GM04503 (cell line): ENCODE data around the gene STEAP1.
"Not testable (repeated sequence)": the region's sequence is repeated elsewhere in the genome, so short reads cannot be mapped to it uniquely, and the experiment has no call there.

Experiments
- DNase-seq: peaks from one replicate; pipeline ENCODE4 v3.0.0-alpha.2; 2012; ENCODE audit warnings: low read depth

Gene STEAP1

GRCh38 chr7:90153943-90154771 is at the start of gene STEAP1:
Gene STEAP1, plus strand, starts transcription at chr7:90154469. Its CDS starts 5,320 bp downstream, at chr7:90159789.
- DNase-seq, result peak; percentile 46

- not testable (repeated sequence) for DNase-seq
Observed at GRCh38 chr7:90114972-90115371, 39.3 kb upstream of the STEAP1 start.

GRCh38 chr7:90118551-90119177 is 35.6 kb upstream of the STEAP1 start:
- not testable (repeated sequence) for DNase-seq

DNA sequence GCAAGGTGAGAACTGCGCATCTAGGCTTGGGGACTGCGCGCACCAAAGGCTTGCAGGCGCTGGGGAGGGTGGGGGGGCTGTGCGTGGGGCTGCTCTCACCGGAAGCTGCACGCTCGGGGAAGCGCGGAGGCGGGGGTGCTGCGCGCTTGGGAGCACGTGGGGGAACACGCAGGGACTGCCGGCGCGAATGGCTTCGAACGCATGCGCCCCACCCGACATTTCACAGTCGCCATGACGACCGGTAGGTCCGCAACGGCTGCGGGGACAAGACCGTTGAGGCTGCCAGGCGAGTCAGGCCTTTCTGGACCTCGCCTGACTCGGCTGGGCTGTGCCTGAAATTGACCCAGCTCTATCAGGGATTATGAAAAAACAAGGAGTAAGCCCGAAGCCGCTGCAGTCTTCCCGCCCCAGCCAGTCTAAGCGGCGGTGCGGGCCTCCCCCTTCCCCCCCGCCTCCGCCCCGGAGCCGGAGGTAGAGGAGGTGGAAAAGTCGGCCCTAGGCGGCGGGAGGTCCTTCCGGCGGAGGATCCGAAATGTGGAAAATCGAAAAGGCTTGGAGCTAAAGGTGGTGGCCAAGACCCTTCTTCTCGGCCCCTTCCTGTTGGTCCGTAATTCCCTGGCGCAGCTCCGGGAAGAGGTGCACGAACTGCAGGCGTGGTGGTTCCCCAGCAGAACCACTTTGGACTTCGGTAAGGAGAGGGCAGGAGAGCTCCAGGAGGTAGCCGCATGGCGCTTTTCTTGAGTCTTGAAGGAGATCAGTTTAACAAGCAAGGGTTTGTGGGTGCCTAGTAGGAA is 34.9 kb upstream of the STEAP1 start:
- DNase-seq, result no peak

DNA sequence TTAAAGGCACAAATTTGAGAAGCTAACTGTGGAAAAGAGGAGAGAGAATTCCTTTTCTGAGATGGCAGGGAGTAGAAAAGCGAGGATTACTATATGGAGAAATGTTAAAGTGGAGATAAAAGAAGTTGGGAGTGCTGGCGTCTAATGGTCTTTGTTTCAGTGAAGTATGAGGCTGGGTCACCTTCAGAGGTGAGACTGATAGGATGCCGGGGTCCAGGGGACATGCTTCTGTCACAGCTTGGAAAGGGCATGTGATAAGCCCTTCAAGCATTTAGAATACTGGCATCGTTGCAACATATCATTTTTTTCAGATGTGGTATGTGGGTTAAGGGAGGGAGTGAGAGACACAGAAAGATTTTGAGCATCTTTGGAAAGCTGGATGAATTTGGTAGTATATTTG is 34.1 kb upstream of the STEAP1 start:
- DNase-seq, result not testable (repeated sequence)

- not testable (repeated sequence) for DNase-seq
Observed at GRCh38 chr7:90131746-90132145, 22.5 kb upstream of the STEAP1 start.

GRCh38 chr7:90147079-90147960 is 6.9 kb upstream of the STEAP1 start:
- DNase-seq, result not testable (repeated sequence)

DNA sequence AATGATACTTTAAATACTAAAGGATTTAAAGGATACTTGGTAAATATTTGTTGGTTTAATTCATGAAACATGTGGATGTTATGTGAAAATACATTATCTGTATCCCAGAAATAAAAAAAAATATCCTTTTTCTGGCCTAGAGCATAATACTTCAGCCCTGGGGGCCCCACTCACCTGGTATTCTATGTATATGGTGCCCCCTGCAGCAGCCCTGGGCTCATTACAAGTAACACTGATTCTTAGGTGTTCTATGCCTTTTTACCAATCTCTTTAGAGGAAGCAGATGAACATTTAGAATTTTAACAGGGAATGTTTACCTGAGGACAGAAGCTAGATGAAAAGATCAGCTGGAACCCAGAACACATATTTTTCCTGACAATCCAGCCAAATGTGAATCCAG is 4.8 kb upstream of the STEAP1 start:
- DNase-seq, result not testable (repeated sequence)

GRCh38 chr7:90151884-90152283 is 2.4 kb upstream of the STEAP1 start:
- not testable (repeated sequence) for DNase-seq

GRCh38 chr7:90152642-90153253 is 1.5 kb upstream of the STEAP1 start:
- DNase-seq, result peak; percentile 27

GRCh38 chr7:90155206-90155605 is 937 bp downstream of the STEAP1 start:
- no peak for DNase-seq

DNA sequence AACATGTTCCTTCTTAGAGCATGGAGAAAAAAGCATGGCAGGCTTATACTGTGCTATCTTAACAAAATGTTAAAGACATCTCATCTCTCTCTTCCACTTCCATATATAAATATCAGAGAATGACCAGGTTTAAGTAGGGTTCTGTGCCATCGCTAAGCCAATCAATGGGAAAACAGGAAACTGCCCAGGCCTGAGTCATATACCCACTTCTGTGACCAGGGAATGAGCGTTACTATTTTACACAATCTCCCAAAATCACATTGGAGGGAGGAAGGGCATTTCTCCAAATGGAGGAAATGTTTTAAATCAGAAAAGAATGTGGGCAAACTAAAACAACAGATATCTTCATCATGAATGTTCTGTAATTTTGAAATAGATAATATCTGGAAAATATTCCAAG is 3.1 kb downstream of the STEAP1 start:
- peak; percentile 37 for DNase-seq

- DNase-seq, result not testable (repeated sequence)
Observed at GRCh38 chr7:90157761-90158350, 3.6 kb downstream of the STEAP1 start.

GRCh38 chr7:90163534-90163933 is 9.3 kb downstream of the STEAP1 start:
- no peak for DNase-seq

DNA sequence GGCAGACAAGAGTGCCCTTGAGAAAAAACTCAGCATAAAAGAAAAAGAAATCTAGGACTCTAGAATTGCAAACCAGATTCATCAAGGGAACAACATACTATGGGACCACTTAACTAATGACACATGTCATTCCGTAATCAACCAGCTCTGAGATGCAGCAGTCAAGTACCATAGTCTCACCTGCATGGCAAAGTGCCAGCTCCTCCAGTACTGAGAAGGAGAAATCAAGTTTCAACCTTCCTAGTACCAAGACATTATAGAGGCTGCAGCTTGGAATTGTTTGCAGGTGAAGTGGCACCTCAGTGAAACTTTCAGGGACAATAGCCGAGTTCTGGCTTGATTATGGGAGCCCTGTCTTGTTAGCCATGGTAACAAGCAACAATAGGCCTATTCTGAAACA is 11.5 kb downstream of the STEAP1 start:
- no peak for DNase-seq

GRCh38 chr7:90166153-90166552 is 11.9 kb downstream of the STEAP1 start:
- no peak for DNase-seq

GRCh38 chr7:90167361-90167760 is 13.1 kb downstream of the STEAP1 start:
- no peak for DNase-seq

GRCh38 chr7:90169891-90170290 is 15.6 kb downstream of the STEAP1 start:
- DNase-seq, result no peak

GRCh38 chr7:90172121-90172520 is 17.9 kb downstream of the STEAP1 start:
- no peak for DNase-seq

GRCh38 chr7:90172624-90173023 is 18.4 kb downstream of the STEAP1 start:
- no peak for DNase-seq
